Fibroblast of lung (primary cell): Measurements from ENCODE around the gene SPIRE1.

Source experiments
- CTCF ChIP-seq, 2 donors: IDR thresholded peaks in 1 of 2; conservative IDR thresholded peaks in 1 of 2; 1 replicate in 1 of 2; 2 replicates in 1 of 2; pipeline ENCODE4 v1.5.1; 2011 to 2012; ENCODE audit warnings: low read length in 2 of 2, control low read depth in 1 of 2, inconsistent platforms in 1 of 2, low read depth in 1 of 2, mild to moderate bottlenecking in 1 of 2
- EZH2 ChIP-seq: IDR thresholded peaks from 2 replicates; pipeline ENCODE4 v1.5.1; 2012; ENCODE audit warnings: low read length, control low read depth, mild to moderate bottlenecking; ENCODE audit errors: missing control alignments

GRCh38 chr18:12479536-12479935, 178.4 kb downstream of the SPIRE1 start:
- TF ChIP-seq CTCF (conservative IDR thresholded peaks at IDR 0.05 in 1 of 2, IDR thresholded peaks at IDR 0.05 in 1 of 2; ENCODE audit: low read depth in 1 of 2, low read length in 2 of 2): no peak
- no peak for TF ChIP-seq EZH2
